Measurements from ENCODE around the gene TTC39C.

Gene TTC39C

GRCh38 chr18:23992941-23993280 is 21.6 kb upstream of the TTC39C start:
- no peak overlapping the region for H3K4me3 ChIP-seq (ENCODE audit: low read length in 2 of 2)
- no peak overlapping the region for H3K9ac ChIP-seq (ENCODE audit: low read depth in 1 of 2, low read length in 2 of 2)
- no peaks in the 10 kb centered on the region for H3K4me1 ChIP-seq (ENCODE audit: control insufficient read depth in 2 of 2, insufficient read depth in 2 of 2, low read length in 2 of 2)
- no peaks in the 10 kb centered on the region for H3K9me3 ChIP-seq (ENCODE audit: control insufficient read depth in 2 of 2, low read length in 2 of 2)
- H3K27me3 ChIP-seq (ENCODE audit: control insufficient read depth in 2 of 2, insufficient read depth in 2 of 2, low read length in 2 of 2): no peaks in the 10 kb centered on the region
- peak overlapping the region; percentile 5 to 53 for H3K27ac ChIP-seq (ENCODE audit: low read depth in 2 of 2, low read length in 2 of 2)
- no peaks in the 10 kb centered on the region for H3K36me3 ChIP-seq (ENCODE audit: control insufficient read depth in 2 of 2, insufficient read depth in 2 of 2, low read length in 2 of 2)

DNA sequence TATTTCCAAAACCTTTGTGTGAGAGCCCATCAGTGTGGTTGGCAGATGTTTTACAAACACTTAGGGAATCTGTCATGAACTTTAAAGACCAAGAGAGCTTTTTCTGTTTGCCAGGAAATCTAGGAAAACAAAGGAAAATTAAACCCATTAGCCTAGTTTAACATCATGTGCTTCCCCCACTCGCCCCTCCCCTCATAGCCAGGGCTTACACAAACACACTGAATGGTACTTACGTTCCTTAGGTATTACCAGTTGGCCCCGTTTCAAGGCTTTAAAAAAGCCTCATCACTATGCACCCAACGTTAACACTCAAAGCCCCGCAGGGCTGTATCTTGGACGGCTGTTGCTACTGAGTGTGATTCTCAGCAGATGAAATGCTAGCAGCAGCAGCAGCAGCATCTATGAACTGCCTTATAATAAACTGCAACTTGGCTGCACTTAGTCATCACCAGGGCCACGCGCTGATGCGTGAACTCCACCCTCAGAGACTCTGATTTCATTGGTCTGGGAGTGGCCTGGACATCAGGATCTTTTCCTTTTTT is 20.1 kb upstream of the TTC39C start:
- Histone ChIP-seq H3K4me1 (ENCODE audit: control insufficient read depth in 2 of 2, insufficient read depth in 2 of 2, low read length in 2 of 2) (peaks cover 5 to 6% of the 10 kb centered on the region in 2 donors), H3K36me3 (ENCODE audit: control insufficient read depth in 2 of 2, insufficient read depth in 2 of 2, low read length in 2 of 2) (no peaks in the 10 kb centered on the region), H3K4me3 (ENCODE audit: low read length in 2 of 2) (peak overlapping the region in 1 of 2 donors; percentile 23), H3K9me3 (ENCODE audit: control insufficient read depth in 2 of 2, low read length in 2 of 2) (no peaks in the 10 kb centered on the region), H3K27ac (ENCODE audit: low read depth in 2 of 2, low read length in 2 of 2) (no peak overlapping the region), H3K27me3 (ENCODE audit: control insufficient read depth in 2 of 2, insufficient read depth in 2 of 2, low read length in 2 of 2) (no peaks in the 10 kb centered on the region), H3K9ac (ENCODE audit: low read depth in 1 of 2, low read length in 2 of 2) (no peak overlapping the region)

DNA sequence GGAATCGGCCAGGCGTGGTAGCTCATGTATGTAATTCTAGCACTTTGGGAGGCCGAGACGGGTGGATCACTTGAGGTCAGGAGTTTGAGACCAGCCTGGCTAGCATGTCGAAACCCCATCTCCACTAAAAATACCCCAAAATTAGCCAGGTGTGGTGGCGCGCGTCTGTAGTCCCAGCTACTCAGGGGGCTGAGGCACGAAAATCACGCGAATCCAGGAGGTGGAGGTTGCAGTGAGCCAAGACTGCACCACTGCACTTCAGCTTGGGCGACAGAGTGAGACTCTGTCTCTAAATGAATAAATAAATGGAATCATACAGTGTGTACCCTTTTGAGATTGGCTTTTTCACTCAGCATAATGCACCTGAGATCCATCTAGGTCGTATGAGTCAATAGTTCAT is 19.4 kb upstream of the TTC39C start:
- peaks cover 6% of the 10 kb centered on the region in 2 donors for H3K4me1 ChIP-seq (ENCODE audit: control insufficient read depth in 2 of 2, insufficient read depth in 2 of 2, low read length in 2 of 2)
- no peaks in the 10 kb centered on the region for H3K27me3 ChIP-seq (ENCODE audit: control insufficient read depth in 2 of 2, insufficient read depth in 2 of 2, low read length in 2 of 2)
- H3K9ac ChIP-seq (ENCODE audit: low read depth in 1 of 2, low read length in 2 of 2): no peak overlapping the region
- no peaks in the 10 kb centered on the region for H3K36me3 ChIP-seq (ENCODE audit: control insufficient read depth in 2 of 2, insufficient read depth in 2 of 2, low read length in 2 of 2)
- no peak overlapping the region for H3K4me3 ChIP-seq (ENCODE audit: low read length in 2 of 2)
- no peaks in the 10 kb centered on the region for H3K9me3 ChIP-seq (ENCODE audit: control insufficient read depth in 2 of 2, low read length in 2 of 2)
- no peak overlapping the region for H3K27ac ChIP-seq (ENCODE audit: low read depth in 2 of 2, low read length in 2 of 2)

- Histone ChIP-seq H3K27ac (ENCODE audit: low read depth in 2 of 2, low read length in 2 of 2) (no peak overlapping the region), H3K9ac (ENCODE audit: low read depth in 1 of 2, low read length in 2 of 2) (no peak overlapping the region), H3K4me3 (ENCODE audit: low read length in 2 of 2) (no peak overlapping the region), H3K4me1 (ENCODE audit: control insufficient read depth in 2 of 2, insufficient read depth in 2 of 2, low read length in 2 of 2) (peaks cover 6% of the 10 kb centered on the region in 2 donors), H3K27me3 (ENCODE audit: control insufficient read depth in 2 of 2, insufficient read depth in 2 of 2, low read length in 2 of 2) (no peaks in the 10 kb centered on the region), H3K9me3 (ENCODE audit: control insufficient read depth in 2 of 2, low read length in 2 of 2) (no peaks in the 10 kb centered on the region), H3K36me3 (ENCODE audit: control insufficient read depth in 2 of 2, insufficient read depth in 2 of 2, low read length in 2 of 2) (no peaks in the 10 kb centered on the region)
These were observed 16.5 kb upstream of the TTC39C start for GRCh38 chr18:23998018-23998417.

- peaks cover 6% of the 10 kb centered on the region in 2 donors for H3K4me1 ChIP-seq (ENCODE audit: control insufficient read depth in 2 of 2, insufficient read depth in 2 of 2, low read length in 2 of 2)
- H3K9ac ChIP-seq (ENCODE audit: low read depth in 1 of 2, low read length in 2 of 2): peak overlapping the region; percentile 18 to 41
- no peaks in the 10 kb centered on the region for H3K9me3 ChIP-seq (ENCODE audit: control insufficient read depth in 2 of 2, low read length in 2 of 2)
- H3K27ac ChIP-seq (ENCODE audit: low read depth in 2 of 2, low read length in 2 of 2): peak overlapping the region; percentile 78 to 81
- H3K36me3 ChIP-seq (ENCODE audit: control insufficient read depth in 2 of 2, insufficient read depth in 2 of 2, low read length in 2 of 2): no peaks in the 10 kb centered on the region
- H3K27me3 ChIP-seq (ENCODE audit: control insufficient read depth in 2 of 2, insufficient read depth in 2 of 2, low read length in 2 of 2): no peaks in the 10 kb centered on the region
- H3K4me3 ChIP-seq (ENCODE audit: low read length in 2 of 2): no peak overlapping the region
These were observed 15.7 kb upstream of the TTC39C start for GRCh38 chr18:23998820-23999219.

DNA sequence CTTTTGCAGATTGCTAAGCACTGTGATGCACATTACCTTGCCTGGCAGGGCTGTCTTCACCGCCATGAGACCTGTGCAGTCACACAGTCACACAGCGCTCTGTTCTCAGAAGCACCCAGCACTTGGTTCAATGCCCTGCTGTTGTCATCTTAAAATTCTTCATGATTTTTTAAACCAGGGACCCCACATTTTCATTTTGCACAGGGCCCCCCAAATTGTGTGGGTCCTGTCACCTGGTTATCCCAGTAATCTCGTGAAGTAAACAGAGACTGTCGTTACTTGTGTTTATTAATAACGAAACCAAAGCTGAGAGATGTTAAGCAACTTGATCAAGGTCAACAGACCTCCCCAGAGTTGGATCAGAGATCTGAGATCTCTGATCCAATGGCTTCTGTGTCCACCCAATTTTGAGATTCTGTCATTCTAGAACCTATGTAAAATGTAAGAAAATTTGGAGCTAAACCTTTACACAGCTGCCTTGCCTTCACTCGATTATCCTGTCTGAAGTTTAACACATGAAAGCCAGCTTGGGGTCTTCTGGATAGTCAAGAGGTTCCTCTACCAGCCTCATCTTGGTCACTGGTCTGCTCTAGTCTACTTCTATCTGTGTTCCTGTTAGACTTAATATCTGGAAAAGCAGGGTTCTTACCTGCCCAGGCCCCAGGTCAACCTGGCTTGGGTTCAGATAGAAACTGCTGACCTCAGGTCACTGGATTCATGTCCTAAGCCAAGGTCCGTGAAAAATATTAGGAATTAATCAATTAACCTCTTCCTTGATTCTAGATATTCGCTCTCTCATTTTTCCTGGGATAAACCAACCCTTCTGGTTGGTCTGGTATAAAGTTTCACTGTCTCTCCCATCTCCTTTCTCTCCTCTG is 13.7 kb upstream of the TTC39C start:
- Histone ChIP-seq H3K9ac (ENCODE audit: low read depth in 1 of 2, low read length in 2 of 2) (no peak overlapping the region), H3K4me3 (ENCODE audit: low read length in 2 of 2) (no peak overlapping the region), H3K4me1 (ENCODE audit: control insufficient read depth in 2 of 2, insufficient read depth in 2 of 2, low read length in 2 of 2) (peaks cover 6 to 10% of the 10 kb centered on the region in 2 donors), H3K27me3 (ENCODE audit: control insufficient read depth in 2 of 2, insufficient read depth in 2 of 2, low read length in 2 of 2) (no peaks in the 10 kb centered on the region), H3K9me3 (ENCODE audit: control insufficient read depth in 2 of 2, low read length in 2 of 2) (no peaks in the 10 kb centered on the region), H3K36me3 (ENCODE audit: control insufficient read depth in 2 of 2, insufficient read depth in 2 of 2, low read length in 2 of 2) (no peaks in the 10 kb centered on the region), H3K27ac (ENCODE audit: low read depth in 2 of 2, low read length in 2 of 2) (peak overlapping the region in 1 of 2 donors; percentile 19)

GRCh38 chr18:24002479-24002878 is 12.1 kb upstream of the TTC39C start:
- Histone ChIP-seq H3K27ac (ENCODE audit: low read depth in 2 of 2, low read length in 2 of 2) (no peak overlapping the region), H3K36me3 (ENCODE audit: control insufficient read depth in 2 of 2, insufficient read depth in 2 of 2, low read length in 2 of 2) (no peaks in the 10 kb centered on the region), H3K4me1 (ENCODE audit: control insufficient read depth in 2 of 2, insufficient read depth in 2 of 2, low read length in 2 of 2) (peaks cover 6 to 10% of the 10 kb centered on the region in 2 donors), H3K9me3 (ENCODE audit: control insufficient read depth in 2 of 2, low read length in 2 of 2) (no peaks in the 10 kb centered on the region), H3K4me3 (ENCODE audit: low read length in 2 of 2) (no peak overlapping the region), H3K27me3 (ENCODE audit: control insufficient read depth in 2 of 2, insufficient read depth in 2 of 2, low read length in 2 of 2) (no peaks in the 10 kb centered on the region), H3K9ac (ENCODE audit: low read depth in 1 of 2, low read length in 2 of 2) (no peak overlapping the region)

DNA sequence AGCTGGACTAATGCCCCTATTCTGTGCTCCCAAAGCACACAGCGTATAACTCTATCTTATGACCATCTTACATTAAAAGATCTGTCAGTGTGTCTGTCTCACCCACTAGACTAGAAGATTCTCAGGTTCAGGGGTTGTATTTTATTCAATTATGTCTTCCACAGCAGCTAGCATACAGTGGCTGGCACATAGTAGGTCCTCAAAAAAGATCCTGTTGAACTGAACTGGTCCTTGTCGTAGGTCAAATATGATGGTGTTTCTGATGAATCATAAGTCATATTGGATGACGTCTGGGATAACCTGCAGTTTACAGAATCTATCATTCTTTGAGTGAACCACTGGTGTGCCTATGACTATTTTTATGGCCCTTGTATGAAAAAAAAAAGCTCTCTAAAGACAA is 11.3 kb upstream of the TTC39C start:
- Histone ChIP-seq H3K4me3 (ENCODE audit: low read length in 2 of 2) (no peak overlapping the region), H3K36me3 (ENCODE audit: control insufficient read depth in 2 of 2, insufficient read depth in 2 of 2, low read length in 2 of 2) (no peaks in the 10 kb centered on the region), H3K27ac (ENCODE audit: low read depth in 2 of 2, low read length in 2 of 2) (no peak overlapping the region), H3K27me3 (ENCODE audit: control insufficient read depth in 2 of 2, insufficient read depth in 2 of 2, low read length in 2 of 2) (no peaks in the 10 kb centered on the region), H3K9ac (ENCODE audit: low read depth in 1 of 2, low read length in 2 of 2) (no peak overlapping the region), H3K9me3 (ENCODE audit: control insufficient read depth in 2 of 2, low read length in 2 of 2) (no peaks in the 10 kb centered on the region), H3K4me1 (ENCODE audit: control insufficient read depth in 2 of 2, insufficient read depth in 2 of 2, low read length in 2 of 2) (peaks cover 6 to 10% of the 10 kb centered on the region in 2 donors)

DNA sequence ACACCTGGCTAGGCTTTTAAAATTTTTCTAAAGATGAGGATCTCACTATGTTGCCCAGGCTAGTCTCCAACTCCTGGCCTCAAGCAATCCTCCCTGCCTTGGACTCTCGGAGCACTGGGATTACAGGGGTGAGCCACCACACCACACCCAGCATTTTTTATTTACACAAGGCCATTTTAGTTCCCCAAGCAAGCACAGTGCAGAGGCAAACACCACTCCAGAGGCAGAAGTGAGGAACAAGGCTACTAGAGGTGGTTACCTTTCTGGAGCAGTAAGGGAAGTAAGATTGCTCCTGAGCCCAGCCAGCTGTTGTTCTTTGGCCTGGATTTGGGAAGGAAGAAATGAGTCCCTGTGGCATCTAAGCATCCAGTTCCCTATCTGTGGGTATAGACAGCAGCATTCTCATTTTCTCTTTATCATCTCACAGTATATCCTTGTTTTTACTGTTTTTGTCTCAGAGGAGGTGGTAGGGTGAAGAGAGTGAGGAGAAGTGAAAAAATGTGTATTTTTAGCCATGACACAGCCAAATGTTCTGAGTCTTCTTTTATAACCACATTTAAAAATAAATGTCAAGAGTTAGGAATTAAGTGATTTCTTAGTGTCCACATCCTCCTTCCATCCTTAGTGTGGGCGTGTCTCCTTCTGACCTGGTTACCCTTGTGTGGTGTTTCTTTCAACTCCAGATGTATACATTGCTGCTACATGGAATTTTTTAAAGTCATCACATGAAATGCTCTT is 10.5 kb upstream of the TTC39C start:
- no peak overlapping the region for H3K9ac ChIP-seq (ENCODE audit: low read depth in 1 of 2, low read length in 2 of 2)
- no peaks in the 10 kb centered on the region for H3K36me3 ChIP-seq (ENCODE audit: control insufficient read depth in 2 of 2, insufficient read depth in 2 of 2, low read length in 2 of 2)
- H3K4me1 ChIP-seq (ENCODE audit: control insufficient read depth in 2 of 2, insufficient read depth in 2 of 2, low read length in 2 of 2): peaks cover 5 to 8% of the 10 kb centered on the region in 2 donors
- no peak overlapping the region for H3K4me3 ChIP-seq (ENCODE audit: low read length in 2 of 2)
- no peaks in the 10 kb centered on the region for H3K9me3 ChIP-seq (ENCODE audit: control insufficient read depth in 2 of 2, low read length in 2 of 2)
- H3K27me3 ChIP-seq (ENCODE audit: control insufficient read depth in 2 of 2, insufficient read depth in 2 of 2, low read length in 2 of 2): no peaks in the 10 kb centered on the region
- no peak overlapping the region for H3K27ac ChIP-seq (ENCODE audit: low read depth in 2 of 2, low read length in 2 of 2)

DNA sequence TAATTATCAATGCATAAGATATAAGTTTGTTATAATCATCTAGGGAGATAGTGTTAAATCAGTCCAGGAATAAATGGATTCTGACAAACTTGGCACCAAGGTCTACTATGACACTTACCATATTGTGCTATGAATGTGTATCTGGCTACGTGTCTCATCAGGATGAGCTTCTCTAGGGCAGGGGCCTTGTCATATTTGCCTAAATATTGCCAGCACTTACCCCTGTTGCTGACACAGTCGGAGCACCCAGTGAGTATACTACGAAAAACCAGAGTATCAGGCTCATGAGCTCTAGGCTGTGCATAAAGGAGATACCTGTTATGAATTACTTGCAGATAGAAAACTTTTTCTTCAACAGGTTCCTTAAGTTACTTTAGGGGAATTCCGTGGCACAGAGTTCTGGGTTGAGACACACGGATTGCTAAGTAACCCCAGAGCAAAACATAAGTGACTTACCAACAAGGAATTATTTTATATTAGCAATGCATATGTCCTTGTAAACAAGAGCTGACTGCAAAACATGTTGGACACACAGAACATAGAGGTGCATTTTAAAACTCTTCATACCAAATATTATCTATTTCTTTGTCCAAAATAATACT is 7.7 kb upstream of the TTC39C start:
- peaks cover 0 to 4% of the 10 kb centered on the region in 2 donors for H3K4me1 ChIP-seq (ENCODE audit: control insufficient read depth in 2 of 2, insufficient read depth in 2 of 2, low read length in 2 of 2)
- no peaks in the 10 kb centered on the region for H3K36me3 ChIP-seq (ENCODE audit: control insufficient read depth in 2 of 2, insufficient read depth in 2 of 2, low read length in 2 of 2)
- H3K27ac ChIP-seq (ENCODE audit: low read depth in 2 of 2, low read length in 2 of 2): no peak overlapping the region
- no peaks in the 10 kb centered on the region for H3K27me3 ChIP-seq (ENCODE audit: control insufficient read depth in 2 of 2, insufficient read depth in 2 of 2, low read length in 2 of 2)
- no peaks in the 10 kb centered on the region for H3K9me3 ChIP-seq (ENCODE audit: control insufficient read depth in 2 of 2, low read length in 2 of 2)
- H3K9ac ChIP-seq (ENCODE audit: low read depth in 1 of 2, low read length in 2 of 2): no peak overlapping the region
- H3K4me3 ChIP-seq (ENCODE audit: low read length in 2 of 2): no peak overlapping the region

Measured in mucosa of rectum (tissue), 2 donors.